GM12865 (cell line): ENCODE measurements around the gene STX10.

ENCODE experiments used
- DNase-seq: peaks from one replicate; pipeline ENCODE4 v3.0.0; 2010; ENCODE audit warnings: low read depth
- H3K4me3 ChIP-seq: 2 replicates; pipeline ENCODE4 v1.5.1; 2011; ENCODE audit warnings: mild to moderate bottlenecking, low read depth, low read length, control low read depth
- TF ChIP-seq, protein P1 (sequence below): IDR thresholded peaks from 2 replicates; pipeline ENCODE4 v1.5.1; 2011; ENCODE audit warnings: low read length, control low read depth, low read depth, inconsistent platforms; ENCODE audit not compliant: insufficient read depth; ENCODE audit errors: missing control alignments

The STX10 gene

DNA sequence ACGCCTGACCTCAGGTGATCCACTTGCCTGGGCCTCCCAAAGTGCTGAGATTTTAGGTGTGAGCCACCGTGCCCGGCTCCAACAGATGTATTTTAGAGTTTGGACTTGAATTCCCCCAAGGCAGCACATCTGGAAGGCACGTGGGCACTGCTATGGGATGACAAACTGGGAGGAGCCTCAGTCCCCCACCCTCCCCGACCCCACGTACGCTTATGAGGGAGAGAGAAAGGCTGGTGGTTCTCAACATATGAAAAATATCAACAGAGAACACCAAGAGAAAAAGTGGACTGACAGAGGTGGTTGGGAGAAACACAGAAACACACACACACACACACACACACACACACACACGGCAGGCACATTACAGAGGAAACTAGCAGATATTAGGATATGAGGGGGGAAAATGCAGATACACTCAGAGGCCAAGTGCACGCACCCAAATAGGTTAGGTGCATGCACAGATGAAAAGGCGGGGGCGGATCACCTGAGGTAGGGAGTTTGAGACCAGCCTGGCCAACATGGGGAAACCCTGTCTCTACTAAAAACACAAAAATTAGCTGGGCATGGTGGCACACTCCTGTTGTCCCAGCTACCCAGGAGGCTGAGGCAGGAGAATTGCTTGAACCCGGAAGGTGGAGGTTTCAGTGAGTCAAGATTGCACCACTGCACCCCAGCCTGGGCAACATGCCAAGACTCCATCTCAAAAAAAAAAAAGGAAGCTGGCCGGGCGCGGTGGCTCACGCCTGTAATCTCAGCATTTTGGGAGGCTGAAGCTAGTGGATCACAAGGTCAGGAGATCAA is 3.2 kb downstream of the STX10 start:
- DNase-seq: no peak
- TF ChIP-seq, protein P1, sequence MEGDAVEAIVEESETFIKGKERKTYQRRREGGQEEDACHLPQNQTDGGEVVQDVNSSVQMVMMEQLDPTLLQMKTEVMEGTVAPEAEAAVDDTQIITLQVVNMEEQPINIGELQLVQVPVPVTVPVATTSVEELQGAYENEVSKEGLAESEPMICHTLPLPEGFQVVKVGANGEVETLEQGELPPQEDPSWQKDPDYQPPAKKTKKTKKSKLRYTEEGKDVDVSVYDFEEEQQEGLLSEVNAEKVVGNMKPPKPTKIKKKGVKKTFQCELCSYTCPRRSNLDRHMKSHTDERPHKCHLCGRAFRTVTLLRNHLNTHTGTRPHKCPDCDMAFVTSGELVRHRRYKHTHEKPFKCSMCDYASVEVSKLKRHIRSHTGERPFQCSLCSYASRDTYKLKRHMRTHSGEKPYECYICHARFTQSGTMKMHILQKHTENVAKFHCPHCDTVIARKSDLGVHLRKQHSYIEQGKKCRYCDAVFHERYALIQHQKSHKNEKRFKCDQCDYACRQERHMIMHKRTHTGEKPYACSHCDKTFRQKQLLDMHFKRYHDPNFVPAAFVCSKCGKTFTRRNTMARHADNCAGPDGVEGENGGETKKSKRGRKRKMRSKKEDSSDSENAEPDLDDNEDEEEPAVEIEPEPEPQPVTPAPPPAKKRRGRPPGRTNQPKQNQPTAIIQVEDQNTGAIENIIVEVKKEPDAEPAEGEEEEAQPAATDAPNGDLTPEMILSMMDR: no peak
- H3K4me3 ChIP-seq: no peak overlapping the region

DNA sequence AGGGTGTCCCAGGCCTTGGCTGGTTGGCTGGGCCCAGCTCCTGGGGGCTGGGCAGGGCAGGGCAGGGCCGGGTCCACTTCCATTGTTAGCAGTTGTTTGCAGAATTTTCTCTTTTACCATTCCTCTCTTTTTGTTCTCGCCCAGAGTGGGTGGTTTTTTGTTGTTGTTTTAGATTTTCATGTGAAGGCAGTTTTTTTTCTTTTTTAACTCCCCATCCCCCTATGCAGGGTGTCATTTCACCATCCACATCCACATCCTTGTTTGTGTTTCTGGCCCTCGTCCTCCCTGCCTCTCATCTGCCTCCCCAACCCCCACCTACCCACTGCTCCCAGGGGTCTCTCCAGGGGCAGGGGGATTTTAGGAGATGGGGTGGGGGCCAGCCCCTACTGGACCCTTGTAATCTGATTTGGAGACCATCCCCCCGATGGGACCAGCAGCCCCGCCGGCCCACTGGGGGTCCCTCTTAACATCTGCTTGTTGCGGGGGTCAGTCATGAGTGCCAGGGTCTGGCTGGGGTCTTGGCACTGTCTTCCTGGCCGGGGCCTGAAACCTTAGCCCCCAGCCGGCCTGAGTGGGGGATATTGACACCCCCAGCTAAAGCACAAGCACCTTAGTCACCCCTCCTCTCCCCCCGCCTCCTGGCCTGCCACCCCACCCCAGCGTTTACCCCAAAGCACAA is 10.4 kb downstream of the STX10 start:
- DNase-seq: no peak
- TF ChIP-seq, protein P1: no peak
- H3K4me3 ChIP-seq: no peak overlapping the region

DNA sequence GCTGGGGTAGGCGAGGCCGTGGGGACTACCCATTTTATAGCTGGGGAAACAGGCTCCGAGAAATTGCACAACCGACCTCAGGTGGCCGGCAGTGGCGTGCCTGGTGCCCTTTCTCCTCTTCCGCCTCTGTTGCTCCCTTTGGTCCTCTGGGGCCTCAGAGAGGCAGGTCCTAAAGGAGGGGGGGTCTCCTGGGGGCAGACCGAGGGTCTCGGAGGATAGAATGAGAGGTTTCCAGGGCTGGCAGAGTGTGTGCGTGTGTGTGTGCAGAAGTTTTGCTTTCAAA is 11.3 kb downstream of the STX10 start:
- TF ChIP-seq, protein P1: no peak
- no peak for DNase-seq
- H3K4me3 ChIP-seq: no peak overlapping the region

DNA sequence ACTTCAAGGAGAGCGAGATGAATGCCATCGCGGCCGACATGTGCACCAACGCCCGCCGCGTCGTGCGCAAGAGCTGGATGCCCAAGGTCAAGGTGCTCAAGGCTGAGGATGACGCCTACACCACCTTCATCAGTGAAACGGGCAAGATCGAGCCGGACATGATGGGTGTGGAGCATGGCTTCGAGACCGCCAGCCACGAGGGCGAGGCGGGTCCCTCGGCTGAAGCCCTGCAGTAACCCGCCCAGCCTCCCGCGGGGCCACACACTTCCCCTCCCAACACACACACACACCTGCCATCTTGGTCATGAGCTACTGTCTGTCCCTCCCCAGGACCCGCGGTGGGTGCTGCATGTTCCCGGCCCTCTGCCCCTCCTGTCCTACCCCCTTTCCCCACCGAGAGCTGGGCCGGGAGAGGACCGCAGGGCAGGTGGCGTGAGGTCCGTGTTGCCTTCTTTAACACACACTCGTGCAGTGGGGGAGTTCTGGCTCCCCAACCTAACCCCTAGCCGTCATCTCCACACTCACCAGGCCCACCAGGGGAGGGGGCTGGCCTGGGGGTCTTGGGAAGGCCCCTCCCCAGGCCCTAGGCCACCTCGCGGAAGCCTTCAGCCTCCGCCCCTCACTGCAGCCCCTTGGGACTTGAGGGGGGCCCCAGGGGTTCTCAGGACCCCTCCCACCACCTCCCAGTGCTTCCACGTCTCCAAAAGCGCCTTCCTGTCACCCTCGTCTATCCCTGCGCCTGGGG is 11.8 kb downstream of the STX10 start:
- no peak for DNase-seq
- TF ChIP-seq, protein P1: no peak
- H3K4me3 ChIP-seq: no peak overlapping the region

DNA sequence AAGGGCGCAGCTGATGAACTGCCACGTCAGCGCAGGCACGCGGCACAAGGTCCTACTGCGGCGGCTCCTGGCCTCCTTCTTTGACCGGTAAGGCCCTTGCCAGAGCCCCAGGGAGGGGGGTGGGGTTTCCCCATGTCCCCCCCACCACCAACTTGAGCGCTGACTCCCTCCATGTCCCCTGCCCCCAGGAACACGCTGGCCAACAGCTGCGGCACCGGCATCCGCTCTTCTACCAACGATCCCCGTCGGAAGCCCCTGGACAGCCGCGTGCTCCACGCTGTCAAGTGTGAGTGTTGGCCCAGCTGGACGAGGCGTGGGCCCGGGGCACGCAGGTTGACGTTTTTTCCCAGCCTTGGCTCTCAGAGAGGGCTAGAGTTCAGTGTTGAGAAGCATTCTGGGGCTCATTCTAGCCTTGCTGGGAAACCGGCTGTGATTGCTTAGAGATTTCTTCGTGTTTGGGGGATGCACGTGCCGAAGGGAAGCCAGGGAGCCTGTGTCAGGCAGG is 12.8 kb downstream of the STX10 start:
- TF ChIP-seq, protein P1: no peak
- DNase-seq: no peak
- no peak overlapping the region for H3K4me3 ChIP-seq

DNA sequence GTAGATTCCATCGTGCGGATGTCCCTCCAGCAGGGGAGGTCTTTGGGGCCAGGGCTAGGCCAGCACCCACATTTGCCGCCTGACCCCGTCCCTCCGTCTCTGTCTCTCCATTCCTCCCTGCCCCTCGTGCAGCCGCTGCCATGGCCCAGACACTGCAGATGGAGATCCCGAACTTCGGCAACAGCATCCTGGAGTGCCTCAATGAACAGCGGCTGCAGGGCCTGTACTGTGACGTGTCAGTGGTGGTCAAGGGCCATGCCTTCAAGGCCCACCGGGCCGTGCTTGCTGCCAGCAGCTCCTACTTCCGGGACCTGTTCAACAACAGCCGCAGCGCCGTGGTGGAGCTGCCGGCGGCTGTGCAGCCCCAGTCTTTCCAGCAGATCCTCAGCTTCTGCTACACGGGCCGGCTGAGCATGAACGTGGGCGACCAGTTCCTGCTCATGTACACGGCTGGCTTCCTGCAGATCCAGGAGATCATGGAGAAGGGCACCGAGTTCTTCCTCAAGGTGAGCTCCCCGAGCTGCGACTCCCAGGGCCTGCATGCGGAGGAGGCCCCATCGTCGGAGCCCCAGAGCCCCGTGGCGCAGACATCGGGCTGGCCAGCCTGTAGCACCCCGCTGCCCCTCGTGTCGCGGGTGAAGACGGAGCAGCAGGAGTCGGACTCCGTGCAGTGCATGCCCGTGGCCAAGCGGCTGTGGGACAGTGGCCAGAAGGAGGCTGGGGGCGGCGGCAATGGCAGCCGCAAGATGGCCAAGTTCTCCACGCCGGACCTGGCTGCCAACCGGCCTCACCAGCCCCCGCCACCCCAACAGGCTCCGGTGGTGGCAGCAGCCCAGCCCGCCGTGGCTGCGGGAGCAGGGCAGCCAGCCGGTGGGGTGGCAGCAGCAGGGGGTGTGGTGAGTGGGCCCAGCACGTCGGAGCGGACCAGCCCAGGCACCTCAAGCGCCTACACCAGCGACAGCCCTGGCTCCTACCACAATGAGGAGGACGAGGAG is 14.8 kb downstream of the STX10 start:
- TF ChIP-seq, protein P1: no peak
- no peak overlapping the region for H3K4me3 ChIP-seq
- DNase-seq: no peak
